K562 (cell line): ENCODE measurements around the gene SDF4. TPM values are rescaled to one million over a fixed set of nuclear protein-coding genes. Genes with fewer than 3 reads are reported as not detected.

ENCODE experiments used
- ARID4B ChIP-seq: sonication (generic); formaldehyde crosslinking; IDR thresholded peaks from 2 replicates; pipeline ENCODE4 v1.8.0; 2022; ENCODE audit warnings: mild to moderate bottlenecking, missing genetic modification reagents
- CBFB ChIP-seq: sonication (generic); formaldehyde crosslinking; IDR thresholded peaks from 2 replicates; pipeline ENCODE4 v1.4.0; 2020; ENCODE audit warnings: mild to moderate bottlenecking, missing genetic modification reagents
- DPF2 ChIP-seq: fragments of 450-650 bp; IDR thresholded peaks from 2 replicates; pipeline ENCODE4 v1.6.1; 2016
- FIP1L1 ChIP-seq: fragments of 200-400 bp; formaldehyde crosslinking; IDR thresholded peaks from 2 replicates; pipeline ENCODE4 v1.6.1; 2018; ENCODE audit warnings: mild to moderate bottlenecking, low read depth, low read length; ENCODE audit not compliant: poor library complexity, severe bottlenecking
- KLF13 ChIP-seq: fragments of 450-650 bp; IDR thresholded peaks from 2 replicates; pipeline ENCODE4 v1.6.1; 2016; ENCODE audit warnings: missing genetic modification characterization, low read depth, mild to moderate bottlenecking, missing compliant biosample characterization, moderate library complexity, borderline replicate concordance
- RHOXF2B ChIP-seq: fragments of 250-450 bp; sonication (Bioruptor Pico); conservative IDR thresholded peaks from 2 replicates; pipeline ENCODE4 v1.5.1; 2021
- SIN3A ChIP-seq, 2 experiments: fragments of 150-350 bp in 1 of 2; IDR thresholded peaks; 2 replicates each; pipeline ENCODE4 v1.6.1; 2011 to 2016; ENCODE audit warnings: borderline replicate concordance in 2 of 2, low read depth in 2 of 2, low read length in 2 of 2, mild to moderate bottlenecking in 2 of 2, moderate library complexity in 2 of 2; ENCODE audit not compliant: control insufficient read depth in 1 of 2
- SMAD4 ChIP-seq: fragments of 250-450 bp; sonication (Bioruptor Pico); conservative IDR thresholded peaks from 2 replicates; pipeline ENCODE4 v1.8.0; 2021; ENCODE audit warnings: inconsistent platforms, mild to moderate bottlenecking, moderate library complexity
- SP1 ChIP-seq: sonication (generic); formaldehyde crosslinking; IDR thresholded peaks from 2 replicates; pipeline ENCODE4 v1.8.1; 2022; ENCODE audit warnings: mild to moderate bottlenecking, missing genetic modification reagents
- SP2 ChIP-seq: IDR thresholded peaks from 2 replicates; pipeline ENCODE4 v1.6.1; 2011; ENCODE audit warnings: mild to moderate bottlenecking, low read depth, low read length, moderate library complexity; ENCODE audit not compliant: poor library complexity, severe bottlenecking; ENCODE audit errors: extremely low read depth
- STAT6 ChIP-seq: sonication (generic); formaldehyde crosslinking; IDR thresholded peaks from 2 replicates; pipeline ENCODE4 v1.8.1; 2023; ENCODE audit warnings: mild to moderate bottlenecking, missing genetic modification reagents
- ZNF146 ChIP-seq: IDR thresholded peaks from one replicate; pipeline ENCODE4 v1.6.1; 2018; ENCODE audit warnings: missing compliant biosample characterization; ENCODE audit not compliant: unreplicated experiment
- ZNF395 ChIP-seq: fragments of 200-800 bp; sonication (Bioruptor generic); IDR thresholded peaks from 2 replicates; pipeline ENCODE4 v1.6.1; 2017; ENCODE audit warnings: missing genetic modification characterization, missing compliant biosample characterization
- polyA plus RNA-seq, 8 experiments: library from polyadenylated mRNA; depleted of rRNA in 4 of 8; stranded (reverse) in 5 of 8; unstranded in 3 of 8; fragments of >200 nt; fragmentation: Nextera tagmentation in 2 of 8; fragmentation: Illumina TruSeq in 1 of 8; extraction: Ambion mirVana in 2 of 8; extraction: Trizol in 1 of 8; gene quantifications; 2 replicates each; pipeline versions ENCODE4 v1.2.1 to v1.2.3, GENCODE V29; 2011 to 2014; ENCODE audit warnings: inconsistent platforms in 1 of 8, missing spikeins in 1 of 8
- total RNA-seq, 7 experiments: library from RNA; depleted of rRNA in 6 of 7; stranded (reverse); fragments of >200 nt in 6 of 7; fragmentation: Illumina TruSeq in 2 of 7; extraction: Trizol in 2 of 7; gene quantifications; 2 replicates each; pipeline versions ENCODE4 v1.2.1 to v1.2.3, GENCODE V29; 2011 to 2021; ENCODE audit warnings: low replicate concordance in 1 of 7
- TF ChIP-seq, protein P1 (sequence below), 2 experiments: fragments of 450-650 bp in 1 of 2; IDR thresholded peaks; 2 replicates each; pipeline ENCODE4 v1.6.1; 2011 to 2017; ENCODE audit warnings: low read depth in 2 of 2, antibody characterized with exemption in 1 of 2, borderline replicate concordance in 1 of 2, low read length in 1 of 2, mild to moderate bottlenecking in 1 of 2, mixed read lengths in 1 of 2; ENCODE audit not compliant: control insufficient read depth in 1 of 2

SDF4 gene
- total and polyA plus RNA-seq, 9 of the 15 experiments (the other 6 are each of a cell fraction or from before 2014, with no cell fraction given) = 0.35 to 160 (median 65.2) TPM

GRCh38 chr1:1273209-1273511 is 41.4 kb upstream of the SDF4 start (continued):
- peak; percentile 51; the same call in 1 of the 2 replicates for TF ChIP-seq STAT6 (CRISPR knock-in tag)
- TF ChIP-seq CBFB (CRISPR knock-in tag) = no peak
- no peak for TF ChIP-seq DPF2
- peak; percentile 2 for TF ChIP-seq ZNF146 (CRISPR knock-in tag)
- TF ChIP-seq FIP1L1 = peak; percentile 33
- no peak for TF ChIP-seq KLF13 (tag)
- peak; percentile 50; the same call in 1 of the 2 replicates for TF ChIP-seq ZNF395 (CRISPR knock-in tag)
- TF ChIP-seq SMAD4 (CRISPR knock-in tag) = 0 out of 2 replicates have a peak, but pooled peaks have one; percentile 9
- TF ChIP-seq ARID4B (CRISPR knock-in tag) = peak; percentile 63; the same call in 1 of the 2 replicates
- TF ChIP-seq SP2 = no peak
- no peak for TF ChIP-seq RHOXF2B (CRISPR knock-in tag)
- TF ChIP-seq, protein P1, sequence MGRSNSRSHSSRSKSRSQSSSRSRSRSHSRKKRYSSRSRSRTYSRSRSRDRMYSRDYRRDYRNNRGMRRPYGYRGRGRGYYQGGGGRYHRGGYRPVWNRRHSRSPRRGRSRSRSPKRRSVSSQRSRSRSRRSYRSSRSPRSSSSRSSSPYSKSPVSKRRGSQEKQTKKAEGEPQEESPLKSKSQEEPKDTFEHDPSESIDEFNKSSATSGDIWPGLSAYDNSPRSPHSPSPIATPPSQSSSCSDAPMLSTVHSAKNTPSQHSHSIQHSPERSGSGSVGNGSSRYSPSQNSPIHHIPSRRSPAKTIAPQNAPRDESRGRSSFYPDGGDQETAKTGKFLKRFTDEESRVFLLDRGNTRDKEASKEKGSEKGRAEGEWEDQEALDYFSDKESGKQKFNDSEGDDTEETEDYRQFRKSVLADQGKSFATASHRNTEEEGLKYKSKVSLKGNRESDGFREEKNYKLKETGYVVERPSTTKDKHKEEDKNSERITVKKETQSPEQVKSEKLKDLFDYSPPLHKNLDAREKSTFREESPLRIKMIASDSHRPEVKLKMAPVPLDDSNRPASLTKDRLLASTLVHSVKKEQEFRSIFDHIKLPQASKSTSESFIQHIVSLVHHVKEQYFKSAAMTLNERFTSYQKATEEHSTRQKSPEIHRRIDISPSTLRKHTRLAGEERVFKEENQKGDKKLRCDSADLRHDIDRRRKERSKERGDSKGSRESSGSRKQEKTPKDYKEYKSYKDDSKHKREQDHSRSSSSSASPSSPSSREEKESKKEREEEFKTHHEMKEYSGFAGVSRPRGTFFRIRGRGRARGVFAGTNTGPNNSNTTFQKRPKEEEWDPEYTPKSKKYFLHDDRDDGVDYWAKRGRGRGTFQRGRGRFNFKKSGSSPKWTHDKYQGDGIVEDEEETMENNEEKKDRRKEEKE (IDR thresholded peaks at IDR 0.05; ENCODE audit: borderline replicate concordance in 1 of 2, control insufficient read depth in 1 of 2, low read depth in 2 of 2, low read length in 1 of 2) = no peak
- peak in 1 of 2 experiments; percentile 20; a peak in 2 of 4 replicates for TF ChIP-seq SIN3A (IDR thresholded peaks at IDR 0.05; ENCODE audit: borderline replicate concordance in 2 of 2, control insufficient read depth in 1 of 2, low read depth in 2 of 2, low read length in 2 of 2)
- TF ChIP-seq SP1 (CRISPR knock-in tag) = no peak
